Mammary epithelial cell (primary cell): ENCODE data around the gene SEC31A.
"Not testable (repeated sequence)": the region's sequence is repeated elsewhere in the genome, so short reads cannot be mapped to it uniquely, and the experiment has no call there.

ENCODE experiments used
- CTCF ChIP-seq, 2 donors: IDR thresholded peaks in 1 of 2; conservative IDR thresholded peaks in 1 of 2; 2 replicates each; pipeline ENCODE4 v1.5.1; 2011 to 2012; ENCODE audit warnings: inconsistent platforms in 2 of 2, low read length in 2 of 2, mild to moderate bottlenecking in 2 of 2, control low read depth in 1 of 2, low read depth in 1 of 2; ENCODE audit not compliant: insufficient read depth in 1 of 2; ENCODE audit errors: extremely low read depth in 1 of 2
- EZH2 ChIP-seq: IDR thresholded peaks from 2 replicates; pipeline ENCODE4 v1.6.1; 2012; ENCODE audit warnings: low read length, inconsistent platforms, borderline replicate concordance

- not testable (repeated sequence) for TF ChIP-seq CTCF (conservative IDR thresholded peaks at IDR 0.05 in 1 of 2, IDR thresholded peaks at IDR 0.05 in 1 of 2; ENCODE audit: extremely low read depth in 1 of 2, insufficient read depth in 1 of 2, low read depth in 1 of 2, low read length in 2 of 2); EZH2
Measured at GRCh38 chr4:82860487-82860886, 30.5 kb downstream of the SEC31A start.
